Esophagus muscularis mucosa (tissue), 3 donors: Measurements from ENCODE around the gene VRK1.

Experiments
- POLR2A ChIP-seq: fragments of 450-650 bp; IDR thresholded peaks from one replicate; pipeline ENCODE4 v1.6.1; 2017; ENCODE audit warnings: antibody characterized with exemption, moderate library complexity, mild to moderate bottlenecking, low read depth
- POLR2AphosphoS5 ChIP-seq, 2 donors: sonication (generic); formaldehyde crosslinking; IDR thresholded peaks; one replicate each; pipeline ENCODE4 v1.6.1; 2017; ENCODE audit warnings: antibody characterized with exemption in 2 of 2
- TF ChIP-seq, protein P1 (sequence below), 3 experiments: fragments of 200-600 bp in 2 of 3; fragments of 450-650 bp in 1 of 3; sonication (generic) in 2 of 3; IDR thresholded peaks; one replicate each; pipeline ENCODE4 v1.5.1; 2017 to 2019; ENCODE audit warnings: antibody characterized with exemption in 3 of 3, mild to moderate bottlenecking in 2 of 3, moderate library complexity in 1 of 3

- TF ChIP-seq POLR2A: no peak
- no peak for TF ChIP-seq POLR2AphosphoS5 (IDR thresholded peaks at IDR 0.05)
- TF ChIP-seq, protein P1, sequence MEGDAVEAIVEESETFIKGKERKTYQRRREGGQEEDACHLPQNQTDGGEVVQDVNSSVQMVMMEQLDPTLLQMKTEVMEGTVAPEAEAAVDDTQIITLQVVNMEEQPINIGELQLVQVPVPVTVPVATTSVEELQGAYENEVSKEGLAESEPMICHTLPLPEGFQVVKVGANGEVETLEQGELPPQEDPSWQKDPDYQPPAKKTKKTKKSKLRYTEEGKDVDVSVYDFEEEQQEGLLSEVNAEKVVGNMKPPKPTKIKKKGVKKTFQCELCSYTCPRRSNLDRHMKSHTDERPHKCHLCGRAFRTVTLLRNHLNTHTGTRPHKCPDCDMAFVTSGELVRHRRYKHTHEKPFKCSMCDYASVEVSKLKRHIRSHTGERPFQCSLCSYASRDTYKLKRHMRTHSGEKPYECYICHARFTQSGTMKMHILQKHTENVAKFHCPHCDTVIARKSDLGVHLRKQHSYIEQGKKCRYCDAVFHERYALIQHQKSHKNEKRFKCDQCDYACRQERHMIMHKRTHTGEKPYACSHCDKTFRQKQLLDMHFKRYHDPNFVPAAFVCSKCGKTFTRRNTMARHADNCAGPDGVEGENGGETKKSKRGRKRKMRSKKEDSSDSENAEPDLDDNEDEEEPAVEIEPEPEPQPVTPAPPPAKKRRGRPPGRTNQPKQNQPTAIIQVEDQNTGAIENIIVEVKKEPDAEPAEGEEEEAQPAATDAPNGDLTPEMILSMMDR (IDR thresholded peaks at IDR 0.05): no peak
These were observed 8.8 kb downstream of the VRK1 start for GRCh38 chr14:96805956-96806355.
